Liver (tissue), 9 donors: ENCODE results near the gene ZNF341. TPM values are rescaled to one million over a fixed set of nuclear protein-coding genes. Genes with fewer than 3 reads are reported as not detected.

ENCODE experiments used
- DNase-seq: peaks from one replicate; pipeline ENCODE4 v3.0.0-alpha.2; 2017; ENCODE audit warnings: low spot score
- H3K27ac ChIP-seq, 2 donors: one replicate each; pipeline ENCODE4 v1.7.0; 2013; ENCODE audit warnings: inconsistent platforms in 2 of 2, low read length in 2 of 2, control low read depth in 1 of 2, low read depth in 1 of 2, mild to moderate bottlenecking in 1 of 2
- H3K27me3 ChIP-seq, 4 donors: one replicate each; pipeline versions ENCODE4 v1.6.1 to v1.7.0; 2013; ENCODE audit warnings: low read length in 3 of 4, inconsistent platforms in 1 of 4, mild to moderate bottlenecking in 1 of 4, moderate library complexity in 1 of 4; ENCODE audit not compliant: control insufficient read depth in 4 of 4, insufficient read depth in 4 of 4
- H3K36me3 ChIP-seq, 4 donors: one replicate each; pipeline versions ENCODE4 v1.6.1 to v1.7.0; 2013; ENCODE audit warnings: low read length in 3 of 4, mild to moderate bottlenecking in 3 of 4, low read depth in 1 of 4, moderate library complexity in 1 of 4; ENCODE audit not compliant: control insufficient read depth in 4 of 4, insufficient read depth in 3 of 4
- H3K4me1 ChIP-seq, 4 donors: one replicate each; pipeline versions ENCODE4 v1.6.1 to v1.7.0; 2013; ENCODE audit warnings: low read length in 3 of 4, mild to moderate bottlenecking in 3 of 4, moderate library complexity in 1 of 4; ENCODE audit not compliant: control insufficient read depth in 4 of 4, insufficient read depth in 4 of 4
- H3K4me3 ChIP-seq, 3 donors: one replicate each; pipeline versions ENCODE4 v1.6.1 to v1.7.0; 2013; ENCODE audit warnings: low read length in 3 of 3, control low read depth in 1 of 3, low read depth in 1 of 3, mild to moderate bottlenecking in 1 of 3
- H3K9ac ChIP-seq, 2 donors: one replicate each; pipeline ENCODE4 v1.7.0; 2013; ENCODE audit warnings: low read length in 2 of 2, mild to moderate bottlenecking in 2 of 2, moderate library complexity in 2 of 2, control low read depth in 1 of 2, low read depth in 1 of 2
- H3K9me3 ChIP-seq, 4 donors: one replicate each; pipeline versions ENCODE4 v1.6.1 to v1.7.0; 2013; ENCODE audit warnings: low read length in 3 of 4; ENCODE audit not compliant: control insufficient read depth in 4 of 4
- ATF3 ChIP-seq: IDR thresholded peaks from 2 replicates; pipeline ENCODE4 v1.6.1; 2016; ENCODE audit warnings: antibody characterized with exemption
- CTCF ChIP-seq: fragments of 150-350 bp; IDR thresholded peaks from 2 replicates; pipeline ENCODE4 v1.5.1; 2017; ENCODE audit warnings: improper control_type of control experiment, low read depth, low read length; ENCODE audit not compliant: missing input control
- EGR1 ChIP-seq, 2 donors: IDR thresholded peaks; 2 replicates each; pipeline ENCODE4 v1.6.1; 2016 to 2018; ENCODE audit warnings: antibody characterized with exemption in 2 of 2, low read depth in 2 of 2
- FOXA1 ChIP-seq: IDR thresholded peaks from 2 replicates; pipeline ENCODE4 v1.6.1; 2016; ENCODE audit warnings: antibody characterized with exemption
- FOXA2 ChIP-seq: IDR thresholded peaks from 2 replicates; pipeline ENCODE4 v1.6.1; 2016; ENCODE audit warnings: antibody characterized with exemption
- GABPA ChIP-seq, 2 donors: IDR thresholded peaks in 1 of 2; conservative IDR thresholded peaks in 1 of 2; 2 replicates each; pipeline ENCODE4 v1.6.1; 2016; ENCODE audit warnings: antibody characterized with exemption in 2 of 2, mild to moderate bottlenecking in 1 of 2, moderate library complexity in 1 of 2
- HNF4A ChIP-seq, 2 donors: conservative IDR thresholded peaks; 2 replicates each; pipeline ENCODE4 v1.6.1; 2016; ENCODE audit warnings: antibody characterized with exemption in 2 of 2, mild to moderate bottlenecking in 2 of 2
- HNF4G ChIP-seq: IDR thresholded peaks from 2 replicates; pipeline ENCODE4 v1.6.1; 2016; ENCODE audit warnings: antibody characterized with exemption
- JUND ChIP-seq, 2 donors: IDR thresholded peaks; 2 replicates each; pipeline ENCODE4 v1.6.1; 2016; ENCODE audit warnings: antibody characterized with exemption in 2 of 2
- MAX ChIP-seq: IDR thresholded peaks from 2 replicates; pipeline ENCODE4 v1.6.1; 2016; ENCODE audit warnings: antibody characterized with exemption
- NR2F2 ChIP-seq: IDR thresholded peaks from 2 replicates; pipeline ENCODE4 v1.6.1; 2016; ENCODE audit warnings: antibody characterized with exemption
- RAD21 ChIP-seq, 2 donors: IDR thresholded peaks; 2 replicates each; pipeline ENCODE4 v1.6.1; 2016; ENCODE audit warnings: antibody characterized with exemption in 2 of 2, mild to moderate bottlenecking in 2 of 2
- REST ChIP-seq: IDR thresholded peaks from 2 replicates; pipeline ENCODE4 v1.6.1; 2016; ENCODE audit warnings: antibody characterized with exemption, mild to moderate bottlenecking
- RXRA ChIP-seq, 2 donors: IDR thresholded peaks; 2 replicates each; pipeline ENCODE4 v1.6.1; 2017 to 2018; ENCODE audit warnings: antibody characterized with exemption in 2 of 2, mild to moderate bottlenecking in 1 of 2
- SP1 ChIP-seq: IDR thresholded peaks from 2 replicates; pipeline ENCODE4 v1.6.1; 2018; ENCODE audit warnings: antibody characterized with exemption, mild to moderate bottlenecking
- TAF1 ChIP-seq: conservative IDR thresholded peaks from 2 replicates; pipeline ENCODE4 v1.6.1; 2016; ENCODE audit warnings: antibody characterized with exemption, mild to moderate bottlenecking
- YY1 ChIP-seq: IDR thresholded peaks from 2 replicates; pipeline ENCODE4 v1.6.1; 2016; ENCODE audit warnings: antibody characterized with exemption, mild to moderate bottlenecking
- ZBTB33 ChIP-seq: IDR thresholded peaks from 2 replicates; pipeline ENCODE4 v1.6.1; 2016; ENCODE audit warnings: antibody characterized with exemption
- WGBS: extraction: QIAGEN DNeasy Blood & Tissue Kit; methylation state at CpG from one replicate; pipeline ENCODE4 v1.1.7; 2013; 5-methylcytosine and 5-hydroxymethylcytosine counted together
- polyA plus RNA-seq, 2 donors: library from polyadenylated mRNA; stranded (reverse) in 1 of 2; unstranded in 1 of 2; fragments of 200-250 nt in 1 of 2; fragments of >200 nt in 1 of 2; fragmentation: Nextera tagmentation in 1 of 2; extraction: Ambion mirVana in 1 of 2; gene quantifications; one replicate each; pipeline versions ENCODE4 v1.2.1 to v1.2.3, GENCODE V29; 2013 to 2015
- total RNA-seq, 2 donors: library from RNA; depleted of rRNA; stranded (reverse); fragments of >200 nt; gene quantifications; one replicate each; pipeline ENCODE4 v1.2.3, GENCODE V29; 2014
- donor health status: healthy.
- donor health status: healthy.
- donor health status: healthy.
- donor health status: healthy.
- donor health status: healthy.

The ZNF341 gene
- total and polyA plus RNA-seq, 4 donors = 0.69 to 1.1 (median 0.82) TPM

- TF ChIP-seq TAF1 (no peak), HNF4G (no peak), RXRA (IDR thresholded peaks at IDR 0.05) (no peak), HNF4A (conservative IDR thresholded peaks at IDR 0.05) (no peak), JUND (IDR thresholded peaks at IDR 0.05) (no peak), ZBTB33 (no peak)
Observed at GRCh38 chr20:33767777-33768138, 36.0 kb downstream of the ZNF341 start (continued).

GRCh38 chr20:33769043-33769442 lies 37.2 kb downstream of the ZNF341 start:
- Histone ChIP-seq H3K4me1 (no peaks in the 10 kb centered on the region), H3K9me3 (no peaks in the 10 kb centered on the region), H3K27me3 (no peaks in the 10 kb centered on the region), H3K9ac (no peak overlapping the region), H3K27ac (no peak overlapping the region), H3K4me3 (no peak overlapping the region), H3K36me3 (peaks cover 0 to 8% (median 1%) of the 10 kb centered on the region in 4 donors)
- TF ChIP-seq SP1 = no peak
- TF ChIP-seq JUND (IDR thresholded peaks at IDR 0.05) = no peak
- TF ChIP-seq HNF4G = no peak
- TF ChIP-seq NR2F2 = no peak
- no peak for TF ChIP-seq ATF3
- no peak for TF ChIP-seq RAD21 (IDR thresholded peaks at IDR 0.05)
- no peak for TF ChIP-seq MAX
- TF ChIP-seq TAF1 = no peak
- no peak for TF ChIP-seq FOXA2
- TF ChIP-seq YY1 = no peak
- TF ChIP-seq RXRA (IDR thresholded peaks at IDR 0.05) = no peak
- no peak for TF ChIP-seq ZBTB33
- no peak for TF ChIP-seq FOXA1
- no peak for DNase-seq
- WGBS = 91% methylated on average over 4 of the region's 4 CpGs

- Histone ChIP-seq H3K36me3 (peaks cover 0 to 8% (median 1%) of the 10 kb centered on the region in 4 donors), H3K9me3 (no peaks in the 10 kb centered on the region), H3K27ac (no peak overlapping the region), H3K9ac (no peak overlapping the region), H3K27me3 (no peaks in the 10 kb centered on the region), H3K4me3 (no peak overlapping the region), H3K4me1 (no peaks in the 10 kb centered on the region)
- 88% methylated on average over 10 of the region's 10 CpGs for WGBS
- DNase-seq = no peak
- no peak for TF ChIP-seq REST
- no peak for TF ChIP-seq GABPA (IDR thresholded peaks at IDR 0.05 in 1 of 2, conservative IDR thresholded peaks at IDR 0.05 in 1 of 2)
- no peak for TF ChIP-seq TAF1
- no peak for TF ChIP-seq ZBTB33
- TF ChIP-seq NR2F2 = no peak
- no peak for TF ChIP-seq JUND (IDR thresholded peaks at IDR 0.05)
- no peak for TF ChIP-seq FOXA2
- no peak for TF ChIP-seq SP1
- no peak for TF ChIP-seq HNF4A (conservative IDR thresholded peaks at IDR 0.05)
- TF ChIP-seq YY1 = no peak
- TF ChIP-seq HNF4G = no peak
- TF ChIP-seq EGR1 (IDR thresholded peaks at IDR 0.05; ENCODE audit: low read depth in 2 of 2) = no peak
- no peak for TF ChIP-seq ATF3
- no peak for TF ChIP-seq CTCF
Observed at GRCh38 chr20:33770005-33770404, 38.2 kb downstream of the ZNF341 start.
